Activated CD4-positive, CD25-positive, alpha-beta regulatory T cell treated with anti-CD3 and anti-CD28 coated beads, Interleukin-2, amount 50 U/mL, for 16 hours (primary cell): ENCODE data around the gene SLC13A4.
"Not testable (repeated sequence)": the region's sequence is repeated elsewhere in the genome, so short reads cannot be mapped to it uniquely, and the experiment has no call there.

Experiments used
- DNase-seq: peaks from one replicate; pipeline ENCODE4 v3.0.0-alpha.2; 2020; ENCODE audit warnings: low read depth, low spot score

Gene SLC13A4

GRCh38 chr7:135662373-135663114 lies 65.4 kb downstream of the SLC13A4 start, which contains the start of gene STMP1:
STMP1 (plus strand) TSS chr7:135662514.
- peak; percentile 95 for DNase-seq

DNA sequence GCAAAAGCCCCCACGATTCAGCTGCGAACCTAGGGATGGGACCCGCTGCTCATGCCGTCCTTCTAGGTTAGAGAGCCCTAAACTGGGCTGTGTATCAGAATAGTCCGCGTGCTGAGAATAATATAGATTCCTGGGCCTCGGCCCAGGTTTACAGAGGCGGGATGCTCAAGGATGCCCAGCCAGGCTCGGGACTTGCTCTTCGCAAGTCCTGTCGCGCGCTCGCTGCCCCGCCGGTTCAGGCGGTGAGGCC lies 65.9 kb downstream of the SLC13A4 start:
- no peak for DNase-seq

DNA sequence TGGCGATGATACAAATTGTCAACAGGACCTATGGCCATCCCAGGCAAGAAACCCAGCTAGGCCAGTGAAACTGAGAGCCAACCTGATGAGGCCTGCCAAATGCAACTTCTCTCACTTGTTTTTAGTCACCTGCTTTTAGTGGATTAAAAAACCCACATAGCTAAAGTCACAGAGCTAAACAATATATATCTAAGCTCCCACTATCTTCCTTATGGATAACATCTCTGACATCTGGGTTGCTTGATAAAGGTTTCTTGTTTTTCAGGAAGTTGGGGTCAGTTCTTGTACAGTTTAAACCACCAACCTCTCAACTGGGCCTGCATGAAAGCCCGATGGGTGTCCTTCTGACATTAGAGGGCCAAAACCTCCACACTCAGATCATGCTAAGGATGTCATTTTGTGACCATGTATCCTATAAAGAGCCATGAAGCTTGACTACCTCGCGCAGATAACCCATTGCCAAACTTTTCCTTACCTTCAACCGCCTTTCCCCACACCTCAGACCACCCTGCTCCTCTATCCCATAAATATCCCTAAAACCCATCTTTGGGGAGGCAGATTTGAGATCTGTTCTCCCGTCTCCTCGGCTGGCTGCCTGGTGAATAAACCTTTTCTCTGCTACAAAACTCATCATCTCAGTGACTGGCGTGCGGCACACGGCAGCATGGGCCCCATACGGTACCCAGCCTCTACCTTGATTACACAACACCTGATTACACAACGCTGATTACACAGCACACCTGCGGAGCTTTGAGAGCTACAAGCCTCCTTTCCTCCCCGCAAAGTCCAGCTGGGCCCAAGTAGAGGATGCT lies 66.5 kb downstream of the SLC13A4 start:
- no peak for DNase-seq

DNA sequence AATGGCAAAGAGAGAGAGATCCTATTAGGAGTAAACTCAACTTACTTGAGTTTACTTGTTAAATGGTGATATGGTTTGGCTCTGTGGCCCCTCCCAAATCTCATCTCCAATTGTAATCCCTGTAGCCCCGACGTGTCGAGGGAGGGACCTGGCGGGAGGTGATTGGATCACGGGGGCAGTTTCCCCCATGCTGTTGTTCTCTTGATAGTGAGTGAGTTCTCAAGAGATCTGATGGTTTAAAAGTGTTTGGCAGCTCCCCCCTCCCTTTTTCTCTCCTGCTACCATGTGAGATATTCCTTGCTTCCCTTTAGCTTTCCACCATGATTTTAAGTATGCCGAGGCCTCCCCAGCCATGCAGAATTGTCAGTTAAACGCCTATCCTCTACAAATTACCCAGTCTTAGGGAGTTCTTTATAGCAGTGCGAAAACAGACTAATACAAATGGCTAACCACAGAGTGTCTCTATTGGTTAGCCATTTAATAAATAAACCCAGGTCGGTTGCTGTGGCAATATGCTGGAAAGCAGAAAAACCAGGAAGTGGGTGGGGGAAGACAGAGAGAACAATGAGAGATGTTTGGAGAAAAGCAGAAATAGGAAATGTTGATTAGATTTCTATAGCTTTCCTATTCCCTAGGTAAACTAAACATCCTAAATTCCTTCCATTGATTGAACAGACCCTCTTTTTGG lies 68.7 kb downstream of the SLC13A4 start:
- DNase-seq, result no peak

DNA sequence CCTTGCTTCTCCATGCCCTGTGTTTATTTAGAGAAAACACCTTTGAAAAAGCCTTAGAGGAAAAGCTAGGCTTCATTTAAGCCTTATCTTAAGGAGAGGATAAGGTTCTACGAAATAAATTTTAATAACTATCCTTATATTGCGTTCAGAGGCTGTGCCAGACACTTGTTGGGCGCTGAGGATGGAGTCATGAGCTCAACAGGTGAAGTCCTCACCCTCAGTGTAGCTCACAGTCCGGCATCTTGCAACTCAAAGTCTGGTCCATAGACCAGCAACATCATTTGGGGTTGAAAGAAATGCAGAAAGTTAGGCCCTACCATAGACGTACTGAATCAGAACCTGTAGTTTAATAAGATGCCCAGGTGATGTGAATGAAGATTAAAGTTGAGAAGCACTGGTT lies 69.4 kb downstream of the SLC13A4 start:
- DNase-seq, result no peak

- no peak for DNase-seq
These were observed 74.5 kb downstream of the SLC13A4 start for GRCh38 chr7:135653340-135654080.

DNA sequence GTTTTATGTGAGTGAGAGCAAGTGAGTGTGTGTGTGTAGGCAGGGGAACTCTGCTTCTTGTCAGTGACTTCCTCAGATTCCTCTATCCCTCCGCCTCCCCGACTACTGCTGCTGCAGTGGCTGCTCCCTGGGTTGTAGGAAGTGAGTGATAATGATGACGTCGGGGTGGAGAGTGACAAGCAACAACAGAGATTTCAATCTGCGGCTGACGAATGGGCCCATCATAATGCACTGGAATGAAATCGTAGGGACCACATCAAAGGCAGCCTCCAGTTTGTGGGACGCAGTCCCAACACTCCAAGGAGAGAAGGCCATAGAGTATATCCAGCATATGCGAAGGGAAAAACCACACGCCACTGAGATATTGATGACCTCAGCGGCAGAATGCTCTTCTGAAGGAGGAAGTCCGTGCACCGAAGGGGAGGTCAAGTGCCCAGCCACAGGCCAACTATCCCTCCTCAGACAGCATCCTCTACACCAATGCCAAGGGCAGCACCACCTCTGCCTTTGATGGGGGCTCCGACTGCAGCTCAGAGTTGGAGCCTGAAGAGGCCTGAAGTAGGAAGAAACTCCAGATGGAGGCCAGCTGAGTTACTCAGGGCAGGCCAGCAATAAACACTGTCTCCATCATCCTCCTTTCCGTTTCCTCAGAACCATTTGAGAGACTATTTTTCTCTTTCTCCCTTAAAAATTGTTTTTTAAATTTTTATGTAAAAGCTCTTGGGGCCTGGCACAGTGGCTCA lies 77.0 kb downstream of the SLC13A4 start:
- no peak for DNase-seq

GRCh38 chr7:135648235-135648634 lies 79.8 kb downstream of the SLC13A4 start:
- DNase-seq, result no peak

GRCh38 chr7:135647755-135648154 lies 80.2 kb downstream of the SLC13A4 start:
- DNase-seq, result no peak

- DNase-seq, result no peak
These were observed 82.6 kb downstream of the SLC13A4 start for GRCh38 chr7:135645296-135645904.

DNA sequence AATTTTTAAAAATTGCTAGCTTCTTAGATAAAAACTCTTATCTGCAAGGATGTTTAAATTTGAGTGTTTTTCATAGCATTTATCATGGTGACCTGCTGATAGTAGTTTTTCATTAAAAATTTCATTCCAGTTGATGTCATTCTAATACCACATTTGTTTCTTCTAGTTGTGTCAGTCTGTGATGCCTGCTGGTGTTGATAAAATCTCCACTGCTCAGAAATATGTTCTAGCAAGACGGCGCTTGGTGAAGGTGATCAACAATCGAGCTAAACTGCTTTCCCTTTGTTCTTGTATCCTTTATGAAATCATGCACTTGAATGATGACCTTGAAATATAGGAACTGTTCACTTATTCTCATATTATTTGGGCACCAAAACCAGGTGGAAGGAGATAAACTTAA lies 83.3 kb downstream of the SLC13A4 start:
- DNase-seq, result no peak

DNA sequence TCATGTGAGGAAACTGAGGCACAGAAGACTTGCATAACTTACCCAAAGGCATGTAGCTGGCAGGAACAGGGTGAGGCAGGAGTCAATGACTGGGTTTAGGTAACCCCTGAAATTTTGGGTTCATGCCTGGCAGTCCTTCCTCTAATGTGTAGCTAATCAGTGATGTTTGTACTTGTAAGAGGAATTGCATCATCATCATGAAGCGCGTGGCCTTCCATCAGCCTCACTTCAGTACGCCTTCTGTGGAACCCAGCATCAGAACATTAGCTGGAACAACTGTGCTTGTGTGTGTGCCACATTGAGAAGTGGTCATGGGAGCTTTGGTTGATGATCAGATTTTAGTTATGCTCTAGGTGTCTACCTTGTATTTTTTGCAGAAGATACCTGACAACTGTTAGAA lies 83.8 kb downstream of the SLC13A4 start:
- no peak for DNase-seq

DNA sequence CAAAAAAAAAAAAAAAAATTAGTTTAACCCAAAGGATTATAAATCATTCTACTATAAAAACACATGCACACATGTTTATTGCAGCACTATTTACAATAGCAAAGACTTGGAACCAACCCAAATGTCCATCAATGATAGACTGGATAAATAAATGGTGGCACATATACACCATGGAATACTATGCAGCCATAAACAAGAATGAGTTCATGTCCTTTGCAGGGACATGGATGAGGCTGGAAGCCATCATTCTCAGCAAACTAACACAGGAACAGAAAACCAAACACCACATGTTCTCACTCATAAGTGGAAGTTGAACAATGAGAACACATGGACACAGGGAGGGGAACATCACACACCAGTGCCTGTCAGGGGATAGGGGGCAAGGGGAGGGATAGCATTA lies 88.3 kb downstream of the SLC13A4 start:
- not testable (repeated sequence) for DNase-seq

DNA sequence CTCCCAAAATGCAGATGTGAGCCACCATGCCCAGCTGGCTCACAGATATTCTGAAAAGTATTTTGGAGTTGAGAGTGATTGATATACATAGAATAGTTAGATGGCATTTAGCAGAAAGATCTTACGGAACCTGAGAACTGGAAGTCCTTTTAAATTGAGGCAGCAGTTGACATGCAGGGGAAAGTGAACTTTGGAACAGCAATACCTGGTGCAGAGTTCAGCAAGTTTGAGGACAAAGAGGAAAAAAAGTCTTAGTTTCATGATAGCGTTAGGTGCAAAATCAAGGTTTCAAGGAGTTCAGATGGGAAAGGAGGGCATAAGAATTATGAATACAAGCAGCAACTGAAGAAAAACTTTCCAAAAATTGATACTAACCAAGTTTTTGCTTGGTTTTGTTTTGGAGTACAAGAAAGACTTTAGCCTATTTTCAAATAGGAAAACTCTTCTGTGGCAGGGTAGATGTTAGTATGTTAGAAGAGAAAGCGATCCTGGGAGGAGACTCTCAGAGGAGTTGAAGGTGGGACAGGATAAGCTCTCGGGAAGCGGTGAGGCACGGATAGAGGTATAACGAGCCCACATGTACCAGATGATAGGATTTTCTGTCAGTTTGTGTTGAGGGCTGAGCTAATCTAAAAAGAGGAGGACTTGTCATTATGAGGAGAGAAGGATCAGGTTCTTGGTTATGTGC lies 93.7 kb downstream of the SLC13A4 start:
- no peak for DNase-seq
